Measurements from ENCODE around the gene ARHGEF6. TPM values are rescaled to one million over a fixed set of nuclear protein-coding genes. Genes with fewer than 3 reads are reported as not detected.

The ARHGEF6 gene, protein sequence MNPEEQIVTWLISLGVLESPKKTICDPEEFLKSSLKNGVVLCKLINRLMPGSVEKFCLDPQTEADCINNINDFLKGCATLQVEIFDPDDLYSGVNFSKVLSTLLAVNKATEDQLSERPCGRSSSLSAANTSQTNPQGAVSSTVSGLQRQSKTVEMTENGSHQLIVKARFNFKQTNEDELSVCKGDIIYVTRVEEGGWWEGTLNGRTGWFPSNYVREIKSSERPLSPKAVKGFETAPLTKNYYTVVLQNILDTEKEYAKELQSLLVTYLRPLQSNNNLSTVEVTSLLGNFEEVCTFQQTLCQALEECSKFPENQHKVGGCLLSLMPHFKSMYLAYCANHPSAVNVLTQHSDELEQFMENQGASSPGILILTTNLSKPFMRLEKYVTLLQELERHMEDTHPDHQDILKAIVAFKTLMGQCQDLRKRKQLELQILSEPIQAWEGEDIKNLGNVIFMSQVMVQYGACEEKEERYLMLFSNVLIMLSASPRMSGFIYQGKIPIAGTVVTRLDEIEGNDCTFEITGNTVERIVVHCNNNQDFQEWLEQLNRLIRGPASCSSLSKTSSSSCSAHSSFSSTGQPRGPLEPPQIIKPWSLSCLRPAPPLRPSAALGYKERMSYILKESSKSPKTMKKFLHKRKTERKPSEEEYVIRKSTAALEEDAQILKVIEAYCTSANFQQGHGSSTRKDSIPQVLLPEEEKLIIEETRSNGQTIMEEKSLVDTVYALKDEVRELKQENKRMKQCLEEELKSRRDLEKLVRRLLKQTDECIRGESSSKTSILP
- 7.7 and 12.5 TPM in 2 replicates for total RNA-seq

DNA sequence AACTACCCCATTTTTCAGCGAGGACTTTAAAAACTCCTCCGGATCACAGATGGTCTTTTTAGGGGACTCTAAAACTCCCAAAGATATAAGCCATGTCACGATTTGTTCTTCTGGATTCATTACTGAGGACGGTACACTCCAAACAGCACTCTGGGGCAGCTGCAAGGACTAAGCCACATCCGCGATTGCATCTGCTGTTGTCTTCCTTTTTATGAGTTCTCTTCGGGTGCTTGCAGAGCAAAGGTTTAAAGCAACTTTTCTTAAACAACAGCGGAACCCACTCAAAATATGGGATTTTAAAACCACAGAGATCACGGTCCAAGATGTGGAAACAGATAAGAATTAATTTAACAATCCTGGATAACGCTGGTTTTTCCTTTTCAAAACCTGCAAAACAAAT is at the start of gene ARHGEF6:
ARHGEF6 (minus strand) TSS at position 170 of the 400 bp plus-strand sequence; CDS start at position 120, 50 bp downstream.
- peak within 1 kb of the TSS; percentile 40 for H3K4me3 ChIP-seq (ENCODE audit: low read depth, low read length)
- TF ChIP-seq, protein P1, sequence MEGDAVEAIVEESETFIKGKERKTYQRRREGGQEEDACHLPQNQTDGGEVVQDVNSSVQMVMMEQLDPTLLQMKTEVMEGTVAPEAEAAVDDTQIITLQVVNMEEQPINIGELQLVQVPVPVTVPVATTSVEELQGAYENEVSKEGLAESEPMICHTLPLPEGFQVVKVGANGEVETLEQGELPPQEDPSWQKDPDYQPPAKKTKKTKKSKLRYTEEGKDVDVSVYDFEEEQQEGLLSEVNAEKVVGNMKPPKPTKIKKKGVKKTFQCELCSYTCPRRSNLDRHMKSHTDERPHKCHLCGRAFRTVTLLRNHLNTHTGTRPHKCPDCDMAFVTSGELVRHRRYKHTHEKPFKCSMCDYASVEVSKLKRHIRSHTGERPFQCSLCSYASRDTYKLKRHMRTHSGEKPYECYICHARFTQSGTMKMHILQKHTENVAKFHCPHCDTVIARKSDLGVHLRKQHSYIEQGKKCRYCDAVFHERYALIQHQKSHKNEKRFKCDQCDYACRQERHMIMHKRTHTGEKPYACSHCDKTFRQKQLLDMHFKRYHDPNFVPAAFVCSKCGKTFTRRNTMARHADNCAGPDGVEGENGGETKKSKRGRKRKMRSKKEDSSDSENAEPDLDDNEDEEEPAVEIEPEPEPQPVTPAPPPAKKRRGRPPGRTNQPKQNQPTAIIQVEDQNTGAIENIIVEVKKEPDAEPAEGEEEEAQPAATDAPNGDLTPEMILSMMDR (IDR thresholded peaks at IDR 0.05; ENCODE audit: insufficient read depth, low read depth, low read length) = no peak
- peak; percentile 64 for DNase-seq (ENCODE audit: low read depth)

DNA sequence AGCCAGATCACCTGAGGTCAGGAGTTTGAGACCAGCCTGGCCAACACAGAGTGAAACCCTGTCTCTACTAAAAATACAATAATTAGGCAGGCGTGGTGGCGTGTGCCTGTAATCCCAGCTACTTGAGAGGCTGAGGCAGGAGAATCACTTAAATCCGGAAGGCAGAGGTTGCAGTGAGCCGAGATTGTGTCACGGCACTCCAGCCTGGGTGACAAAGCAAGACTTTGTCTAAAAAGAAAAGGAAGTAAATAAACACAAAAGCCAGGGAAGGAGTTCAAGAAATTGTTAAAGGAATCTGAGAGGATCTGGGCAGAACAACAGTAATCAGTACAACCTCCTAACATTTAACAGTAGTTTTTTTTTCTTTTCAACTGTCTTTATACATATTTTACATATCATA is 48.7 kb upstream of the ARHGEF6 start:
- TF ChIP-seq, protein P1 (IDR thresholded peaks at IDR 0.05; ENCODE audit: insufficient read depth, low read depth, low read length) = no peak
- DNase-seq (ENCODE audit: low read depth) = no peak

DNA sequence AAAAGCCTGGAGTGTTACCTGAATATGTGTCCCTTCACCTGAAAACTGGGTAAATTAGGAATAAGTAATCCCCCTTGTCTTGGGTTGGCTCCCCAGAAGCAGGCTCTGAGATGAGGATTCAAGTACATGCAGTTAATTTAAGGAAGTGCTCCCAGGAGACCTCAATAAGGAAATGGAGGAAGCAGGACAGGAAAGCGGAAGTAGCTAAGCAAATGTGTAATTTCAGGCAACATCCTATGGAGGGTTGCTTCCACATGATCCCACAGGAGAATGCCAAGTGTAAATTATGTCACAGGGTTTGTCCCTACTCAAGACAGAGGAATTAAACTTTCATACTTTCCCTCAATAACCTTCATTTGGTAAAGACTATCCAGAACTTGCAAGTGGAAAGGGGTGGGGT is 48.1 kb upstream of the ARHGEF6 start:
- DNase-seq (ENCODE audit: low read depth) = no peak
- TF ChIP-seq, protein P1 (IDR thresholded peaks at IDR 0.05; ENCODE audit: insufficient read depth, low read depth, low read length) = no peak
- no peak overlapping the region for H3K4me3 ChIP-seq (ENCODE audit: low read depth, low read length)

More for the DNA sequence above, 48.7 kb upstream of the ARHGEF6 start:
- H3K4me3 ChIP-seq (ENCODE audit: low read depth, low read length) = no peak overlapping the region

DNA sequence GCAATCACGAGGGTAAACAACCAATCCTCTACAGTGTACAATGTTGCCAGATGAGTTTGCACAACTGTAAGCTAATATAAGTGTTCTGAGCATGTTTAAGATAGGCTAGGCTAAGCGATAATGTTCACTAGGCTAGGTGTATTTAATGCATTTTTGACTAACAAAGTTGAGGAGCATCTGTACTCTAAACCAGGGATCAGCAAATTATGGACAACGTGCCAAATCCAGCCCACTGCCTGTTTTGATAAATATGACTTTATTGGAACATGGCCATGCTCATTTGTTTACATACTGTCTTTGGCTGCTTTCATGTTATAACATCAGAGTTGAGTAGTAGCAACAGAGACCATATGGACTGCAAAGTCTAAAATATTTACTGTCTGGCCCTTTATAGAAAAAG is 46.3 kb upstream of the ARHGEF6 start:
- no peak overlapping the region for H3K4me3 ChIP-seq (ENCODE audit: low read depth, low read length)
- TF ChIP-seq, protein P1 (IDR thresholded peaks at IDR 0.05; ENCODE audit: insufficient read depth, low read depth, low read length) = no peak
- DNase-seq (ENCODE audit: low read depth) = peak; percentile 60

DNA sequence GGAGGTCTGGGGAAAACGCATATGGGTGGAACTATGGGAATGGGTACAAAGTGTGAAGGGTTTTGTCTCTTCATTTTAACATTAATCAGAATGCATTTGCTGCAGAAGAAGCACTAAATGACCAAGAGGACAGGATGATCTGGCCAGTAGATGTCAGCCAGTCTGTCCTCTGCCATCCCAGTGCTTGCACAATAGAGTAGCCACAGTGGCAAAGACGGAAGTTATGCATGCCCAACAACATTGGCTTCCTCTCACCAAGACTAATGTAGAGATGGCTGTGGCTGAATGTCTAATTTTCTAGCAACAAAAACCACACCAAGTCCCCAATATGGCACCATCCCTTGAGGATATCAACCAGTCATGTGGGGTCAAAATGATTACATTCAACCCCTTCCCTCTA is 45.0 kb upstream of the ARHGEF6 start:
- no peak for DNase-seq (ENCODE audit: low read depth)
- TF ChIP-seq, protein P1 (IDR thresholded peaks at IDR 0.05; ENCODE audit: insufficient read depth, low read depth, low read length) = no peak

DNA sequence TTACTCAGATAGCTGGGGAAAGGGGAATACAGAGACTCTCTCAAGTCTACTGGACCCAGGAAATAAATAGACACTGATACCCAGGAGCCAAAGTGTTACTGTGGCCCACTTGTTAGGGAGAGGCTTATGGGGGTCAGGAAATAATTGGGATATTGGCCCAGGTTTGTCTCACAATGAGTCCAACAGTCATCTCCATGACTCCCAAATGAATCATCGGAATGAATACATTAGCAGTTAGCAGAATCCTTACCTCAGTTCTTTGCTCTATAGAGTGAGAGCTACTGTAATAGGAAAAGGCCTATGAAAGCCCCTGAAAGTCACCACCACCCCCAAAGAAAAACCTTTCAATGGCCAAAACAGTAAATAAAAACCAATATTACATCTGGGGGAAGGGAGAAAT is 42.4 kb upstream of the ARHGEF6 start:
- no peak overlapping the region for H3K4me3 ChIP-seq (ENCODE audit: low read depth, low read length)
- TF ChIP-seq, protein P1 (IDR thresholded peaks at IDR 0.05; ENCODE audit: insufficient read depth, low read depth, low read length) = no peak
- DNase-seq (ENCODE audit: low read depth) = no peak

More for the DNA sequence above, 45.0 kb upstream of the ARHGEF6 start:
- H3K4me3 ChIP-seq (ENCODE audit: low read depth, low read length) = no peak overlapping the region

All from fibroblast of villous mesenchyme (primary cell).